ENCODE data around the gene TAS1R1. TPM values are rescaled to one million over a fixed set of nuclear protein-coding genes. Genes with fewer than 3 reads are reported as not detected.

Gene TAS1R1
- total RNA-seq, 1 donor from 2014 or later: not detected

GRCh38 chr1:6622396-6623152 lies 67.5 kb downstream of the TAS1R1 start:
- TF ChIP-seq, protein P1, sequence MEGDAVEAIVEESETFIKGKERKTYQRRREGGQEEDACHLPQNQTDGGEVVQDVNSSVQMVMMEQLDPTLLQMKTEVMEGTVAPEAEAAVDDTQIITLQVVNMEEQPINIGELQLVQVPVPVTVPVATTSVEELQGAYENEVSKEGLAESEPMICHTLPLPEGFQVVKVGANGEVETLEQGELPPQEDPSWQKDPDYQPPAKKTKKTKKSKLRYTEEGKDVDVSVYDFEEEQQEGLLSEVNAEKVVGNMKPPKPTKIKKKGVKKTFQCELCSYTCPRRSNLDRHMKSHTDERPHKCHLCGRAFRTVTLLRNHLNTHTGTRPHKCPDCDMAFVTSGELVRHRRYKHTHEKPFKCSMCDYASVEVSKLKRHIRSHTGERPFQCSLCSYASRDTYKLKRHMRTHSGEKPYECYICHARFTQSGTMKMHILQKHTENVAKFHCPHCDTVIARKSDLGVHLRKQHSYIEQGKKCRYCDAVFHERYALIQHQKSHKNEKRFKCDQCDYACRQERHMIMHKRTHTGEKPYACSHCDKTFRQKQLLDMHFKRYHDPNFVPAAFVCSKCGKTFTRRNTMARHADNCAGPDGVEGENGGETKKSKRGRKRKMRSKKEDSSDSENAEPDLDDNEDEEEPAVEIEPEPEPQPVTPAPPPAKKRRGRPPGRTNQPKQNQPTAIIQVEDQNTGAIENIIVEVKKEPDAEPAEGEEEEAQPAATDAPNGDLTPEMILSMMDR (IDR thresholded peaks at IDR 0.05; ENCODE audit: unreplicated experiment): no peak
- H3K27ac Mint-ChIP-seq: no peak overlapping the region
- peak overlapping the region; percentile 5 for H3K4me3 Mint-ChIP-seq (ENCODE audit: low read depth)
- no peaks in the 10 kb centered on the region for H3K27me3 Mint-ChIP-seq
- peaks cover 12% of the 10 kb centered on the region for H3K4me1 Mint-ChIP-seq (ENCODE audit: low read depth)
- no peaks in the 10 kb centered on the region for H3K9me3 Mint-ChIP-seq (ENCODE audit: low read depth)
- no peak for DNase-seq (ENCODE audit: low spot score, unreplicated experiment)
- H3K36me3 Mint-ChIP-seq (ENCODE audit: insufficient read depth): peaks cover 20% of the 10 kb centered on the region

GRCh38 chr1:6623269-6623965 lies 68.3 kb downstream of the TAS1R1 start:
- Mint-ChIP-seq H3K4me1 (ENCODE audit: low read depth) (peaks cover 12% of the 10 kb centered on the region), H3K4me3 (ENCODE audit: low read depth) (no peak overlapping the region), H3K36me3 (ENCODE audit: insufficient read depth) (peaks cover 25% of the 10 kb centered on the region), H3K27ac (no peak overlapping the region), H3K9me3 (ENCODE audit: low read depth) (no peaks in the 10 kb centered on the region), H3K27me3 (no peaks in the 10 kb centered on the region)
- TF ChIP-seq, protein P1 (IDR thresholded peaks at IDR 0.05; ENCODE audit: unreplicated experiment): no peak
- DNase-seq (ENCODE audit: low spot score, unreplicated experiment): no peak

GRCh38 chr1:6624710-6625583 lies 69.8 kb downstream of the TAS1R1 start, which contains the start of gene THAP3:
TSS of gene THAP3 (plus strand) at chr1:6624868. CDS start at chr1:6625219, 351 bp downstream.
- Mint-ChIP-seq H3K4me1 (ENCODE audit: low read depth) (peaks cover 12% of the 10 kb centered on the region), H3K4me3 (ENCODE audit: low read depth) (peak within 1 kb of the TSS; percentile 87), H3K36me3 (ENCODE audit: insufficient read depth) (peaks cover 26% of the 10 kb centered on the region), H3K27me3 (no peaks in the 10 kb centered on the region), H3K9me3 (ENCODE audit: low read depth) (no peaks in the 10 kb centered on the region), H3K27ac (peak within 1 kb of the TSS; percentile 96)
- TF ChIP-seq, protein P1 (IDR thresholded peaks at IDR 0.05; ENCODE audit: unreplicated experiment): peak; percentile 52
- DNase-seq (ENCODE audit: low spot score, unreplicated experiment): peak; percentile 77

GRCh38 chr1:6625584-6626149 lies 70.6 kb downstream of the TAS1R1 start:
- TF ChIP-seq, protein P1 (IDR thresholded peaks at IDR 0.05; ENCODE audit: unreplicated experiment): no peak
- H3K4me3 Mint-ChIP-seq (ENCODE audit: low read depth): peak overlapping the region; percentile 87
- no peaks in the 10 kb centered on the region for H3K27me3 Mint-ChIP-seq
- peak overlapping the region; percentile 92 for H3K27ac Mint-ChIP-seq
- H3K4me1 Mint-ChIP-seq (ENCODE audit: low read depth): peaks cover 12% of the 10 kb centered on the region
- DNase-seq (ENCODE audit: low spot score, unreplicated experiment): no peak
- H3K36me3 Mint-ChIP-seq (ENCODE audit: insufficient read depth): peaks cover 21% of the 10 kb centered on the region
- no peaks in the 10 kb centered on the region for H3K9me3 Mint-ChIP-seq (ENCODE audit: low read depth)
